Omental fat pad (tissue), 4 donors: ENCODE measurements around the gene VWC2L. TPM values are rescaled to one million over a fixed set of nuclear protein-coding genes. Genes with fewer than 3 reads are reported as not detected.

ENCODE experiments used
- ATAC-seq: fragments of 150-250 bp; one replicate; pipeline ENCODE4 v1.9.1; 2016; ENCODE audit warnings: mild to moderate bottlenecking, moderate library complexity; ENCODE audit not compliant: low FRiP score
- DNase-seq: peaks from one replicate; pipeline ENCODE4 v3.0.0-alpha.2; 2019; ENCODE audit warnings: low spot score
- CTCF ChIP-seq, 3 donors: fragments of 450-650 bp; IDR thresholded peaks; one replicate each; pipeline ENCODE4 v1.5.1; 2016 to 2017; ENCODE audit warnings: antibody characterized with exemption in 3 of 3, mild to moderate bottlenecking in 3 of 3, moderate library complexity in 2 of 3
- total RNA-seq, 4 donors: library from RNA; depleted of rRNA; stranded (reverse); fragments of >200 nt; gene quantifications; one replicate each; pipeline ENCODE4 v1.1.0, GENCODE V29; 2016

Gene VWC2L
- total RNA-seq, 4 donors from 2014 or later = not detected

- TF ChIP-seq CTCF (IDR thresholded peaks at IDR 0.05) = no peak
- DNase-seq = no peak
- no peak for ATAC-seq
These were observed 180.5 kb downstream of the VWC2L start for GRCh38 chr2:214591366-214591765.

GRCh38 chr2:214592011-214592410 is 181.2 kb downstream of the VWC2L start:
- no peak for ATAC-seq
- no peak for DNase-seq
- TF ChIP-seq CTCF (IDR thresholded peaks at IDR 0.05) = no peak

- ATAC-seq = peak; percentile 19
These were observed 182.9 kb downstream of the VWC2L start for GRCh38 chr2:214593727-214594126.

GRCh38 chr2:214601852-214602633 is 191.2 kb downstream of the VWC2L start:
- no peak for ATAC-seq
- DNase-seq = no peak
- TF ChIP-seq CTCF (IDR thresholded peaks at IDR 0.05) = no peak

More at GRCh38 chr2:214593727-214594126, 182.9 kb downstream of the VWC2L start:
- DNase-seq = no peak
- TF ChIP-seq CTCF (IDR thresholded peaks at IDR 0.05) = no peak

- DNase-seq = no peak
- ATAC-seq = no peak
- no peak for TF ChIP-seq CTCF (IDR thresholded peaks at IDR 0.05)
These were observed 194.0 kb downstream of the VWC2L start for GRCh38 chr2:214604861-214605260.

GRCh38 chr2:214607051-214607450 is 196.2 kb downstream of the VWC2L start:
- DNase-seq (no peak), ATAC-seq (no peak)
- TF ChIP-seq CTCF (IDR thresholded peaks at IDR 0.05) = no peak

GRCh38 chr2:214611015-214611414 is 200.2 kb downstream of the VWC2L start:
- no peak for DNase-seq
- no peak for ATAC-seq
- no peak for TF ChIP-seq CTCF (IDR thresholded peaks at IDR 0.05)
